ENCODE measurements around the gene CD180.

GRCh38 chr5:67147760-67148159 is 48.8 kb downstream of the CD180 start:
- no peak for TF ChIP-seq POLR2A (IDR thresholded peaks at IDR 0.05)
- TF ChIP-seq CTCF (IDR thresholded peaks at IDR 0.05) = no peak
